ENCODE results near the gene STK26.

- TF ChIP-seq, protein P1, sequence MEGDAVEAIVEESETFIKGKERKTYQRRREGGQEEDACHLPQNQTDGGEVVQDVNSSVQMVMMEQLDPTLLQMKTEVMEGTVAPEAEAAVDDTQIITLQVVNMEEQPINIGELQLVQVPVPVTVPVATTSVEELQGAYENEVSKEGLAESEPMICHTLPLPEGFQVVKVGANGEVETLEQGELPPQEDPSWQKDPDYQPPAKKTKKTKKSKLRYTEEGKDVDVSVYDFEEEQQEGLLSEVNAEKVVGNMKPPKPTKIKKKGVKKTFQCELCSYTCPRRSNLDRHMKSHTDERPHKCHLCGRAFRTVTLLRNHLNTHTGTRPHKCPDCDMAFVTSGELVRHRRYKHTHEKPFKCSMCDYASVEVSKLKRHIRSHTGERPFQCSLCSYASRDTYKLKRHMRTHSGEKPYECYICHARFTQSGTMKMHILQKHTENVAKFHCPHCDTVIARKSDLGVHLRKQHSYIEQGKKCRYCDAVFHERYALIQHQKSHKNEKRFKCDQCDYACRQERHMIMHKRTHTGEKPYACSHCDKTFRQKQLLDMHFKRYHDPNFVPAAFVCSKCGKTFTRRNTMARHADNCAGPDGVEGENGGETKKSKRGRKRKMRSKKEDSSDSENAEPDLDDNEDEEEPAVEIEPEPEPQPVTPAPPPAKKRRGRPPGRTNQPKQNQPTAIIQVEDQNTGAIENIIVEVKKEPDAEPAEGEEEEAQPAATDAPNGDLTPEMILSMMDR (IDR thresholded peaks at IDR 0.05), result no peak
- no peak for TF ChIP-seq EZH2 (IDR thresholded peaks at IDR 0.05; ENCODE audit: borderline replicate concordance, insufficient read depth, low read depth, low read length, poor library complexity, severe bottlenecking)
Measured at GRCh38 chrX:131977619-131978018, 45.5 kb upstream of the STK26 start.
